NCI-H226 (cell line): ENCODE measurements around the gene RASGRF2.
"Not testable (repeated sequence)": the region's sequence is repeated elsewhere in the genome, so short reads cannot be mapped to it uniquely, and the experiment has no call there.

Experiments used
- DNase-seq: peaks from one replicate; pipeline ENCODE4 v3.0.0-alpha.2; 2015

Gene RASGRF2

GRCh38 chr5:81077105-81077504 lies 116.9 kb downstream of the RASGRF2 start:
- no peak for DNase-seq

GRCh38 chr5:81078930-81079329 lies 118.8 kb downstream of the RASGRF2 start:
- DNase-seq = no peak

GRCh38 chr5:81080809-81081460 lies 120.8 kb downstream of the RASGRF2 start:
- DNase-seq = no peak

GRCh38 chr5:81081461-81081835 lies 121.3 kb downstream of the RASGRF2 start:
- no peak for DNase-seq

GRCh38 chr5:81086881-81087281 lies 126.7 kb downstream of the RASGRF2 start:
- DNase-seq = no peak

GRCh38 chr5:81091199-81091598 lies 131.0 kb downstream of the RASGRF2 start:
- DNase-seq = no peak

GRCh38 chr5:81093536-81094196 lies 133.5 kb downstream of the RASGRF2 start:
- no peak for DNase-seq

- DNase-seq = no peak
Observed at GRCh38 chr5:81095835-81096234, 135.7 kb downstream of the RASGRF2 start.

GRCh38 chr5:81097713-81098112 lies 137.6 kb downstream of the RASGRF2 start:
- DNase-seq = no peak

- DNase-seq = no peak
Observed at GRCh38 chr5:81105261-81105877, 145.2 kb downstream of the RASGRF2 start.

- DNase-seq = no peak
Observed at GRCh38 chr5:81115261-81115660, 155.1 kb downstream of the RASGRF2 start.

GRCh38 chr5:81117566-81117965 lies 157.4 kb downstream of the RASGRF2 start:
- DNase-seq = no peak

- DNase-seq = no peak
Observed at GRCh38 chr5:81121273-81121672, 161.1 kb downstream of the RASGRF2 start.

GRCh38 chr5:81121836-81122630 lies 161.9 kb downstream of the RASGRF2 start:
- no peak for DNase-seq

- not testable (repeated sequence) for DNase-seq
Observed at GRCh38 chr5:81124689-81125088, 164.5 kb downstream of the RASGRF2 start.

- no peak for DNase-seq
Observed at GRCh38 chr5:81125959-81126358, 165.8 kb downstream of the RASGRF2 start.

- no peak for DNase-seq
Observed at GRCh38 chr5:81128416-81128815, 168.3 kb downstream of the RASGRF2 start.

- no peak for DNase-seq
Observed at GRCh38 chr5:81132381-81132780, 172.2 kb downstream of the RASGRF2 start.

GRCh38 chr5:81134066-81134465 lies 173.9 kb downstream of the RASGRF2 start:
- DNase-seq = no peak

- DNase-seq = no peak
Observed at GRCh38 chr5:81134566-81134965, 174.4 kb downstream of the RASGRF2 start.

GRCh38 chr5:81136557-81136956 lies 176.4 kb downstream of the RASGRF2 start:
- DNase-seq = no peak

- no peak for DNase-seq
Observed at GRCh38 chr5:81137833-81138232, 177.7 kb downstream of the RASGRF2 start.

GRCh38 chr5:81140441-81140840 lies 180.3 kb downstream of the RASGRF2 start:
- DNase-seq = no peak

GRCh38 chr5:81140943-81141342 lies 180.8 kb downstream of the RASGRF2 start:
- DNase-seq = no peak
